OCI-LY1 (cell line): Measurements from ENCODE around the gene ZP1.

Experiments used
- EZH2 ChIP-seq: fragments of 200-600 bp; sonication (generic), shearing (Covaris generic); IDR thresholded peaks from 2 replicates; pipeline ENCODE4 v1.8.0; 2017; ENCODE audit warnings: borderline replicate concordance, mixed run types, mild to moderate bottlenecking, antibody characterized with exemption, low read length, moderate library complexity, mixed read lengths
- TF ChIP-seq, protein P1 (sequence below): fragments of 200-600 bp; sonication (generic), shearing (Covaris generic); IDR thresholded peaks from 2 replicates; pipeline ENCODE4 v1.5.1; 2017; ENCODE audit warnings: mild to moderate bottlenecking, antibody characterized with exemption, low read length, moderate library complexity, mixed read lengths

DNA sequence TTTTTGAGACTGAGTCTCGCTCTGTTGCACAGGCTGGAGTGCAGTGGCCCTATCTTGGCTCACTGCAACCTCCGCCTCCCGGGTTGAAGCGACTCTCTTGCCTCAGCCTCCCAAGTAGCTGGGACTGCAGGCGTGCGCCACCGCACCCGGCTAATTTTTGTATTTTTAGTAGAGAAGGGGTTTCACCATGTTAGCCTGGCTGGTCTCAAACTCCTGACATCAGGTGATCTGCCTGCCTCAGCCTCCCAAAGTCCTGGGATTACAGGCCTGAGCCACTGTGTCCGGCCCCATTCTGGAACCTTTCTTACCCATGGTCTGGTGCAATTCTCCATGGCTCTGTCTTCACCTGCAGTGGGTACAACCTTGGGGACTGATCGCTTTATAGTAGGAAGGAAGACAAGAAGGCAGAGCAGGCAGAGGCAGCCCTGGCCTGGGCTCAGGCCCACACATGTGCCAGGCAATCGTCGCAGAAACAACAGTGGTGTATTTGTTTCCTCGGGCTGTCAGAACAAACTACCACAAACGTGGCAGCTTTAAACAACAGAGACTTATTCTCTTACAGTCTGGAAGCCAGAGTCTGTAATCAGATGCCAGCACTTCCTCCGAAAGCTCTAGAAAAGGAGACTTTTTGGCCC lies 7.6 kb upstream of the ZP1 start:
- TF ChIP-seq, protein P1, sequence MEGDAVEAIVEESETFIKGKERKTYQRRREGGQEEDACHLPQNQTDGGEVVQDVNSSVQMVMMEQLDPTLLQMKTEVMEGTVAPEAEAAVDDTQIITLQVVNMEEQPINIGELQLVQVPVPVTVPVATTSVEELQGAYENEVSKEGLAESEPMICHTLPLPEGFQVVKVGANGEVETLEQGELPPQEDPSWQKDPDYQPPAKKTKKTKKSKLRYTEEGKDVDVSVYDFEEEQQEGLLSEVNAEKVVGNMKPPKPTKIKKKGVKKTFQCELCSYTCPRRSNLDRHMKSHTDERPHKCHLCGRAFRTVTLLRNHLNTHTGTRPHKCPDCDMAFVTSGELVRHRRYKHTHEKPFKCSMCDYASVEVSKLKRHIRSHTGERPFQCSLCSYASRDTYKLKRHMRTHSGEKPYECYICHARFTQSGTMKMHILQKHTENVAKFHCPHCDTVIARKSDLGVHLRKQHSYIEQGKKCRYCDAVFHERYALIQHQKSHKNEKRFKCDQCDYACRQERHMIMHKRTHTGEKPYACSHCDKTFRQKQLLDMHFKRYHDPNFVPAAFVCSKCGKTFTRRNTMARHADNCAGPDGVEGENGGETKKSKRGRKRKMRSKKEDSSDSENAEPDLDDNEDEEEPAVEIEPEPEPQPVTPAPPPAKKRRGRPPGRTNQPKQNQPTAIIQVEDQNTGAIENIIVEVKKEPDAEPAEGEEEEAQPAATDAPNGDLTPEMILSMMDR = no peak
- no peak for TF ChIP-seq EZH2
